Measurements from ENCODE around the gene TMEM214.

The TMEM214 gene

GRCh38 chr2:27086724-27087593, 54.2 kb downstream of the TMEM214 start, which contains the start of gene KHK:
Gene KHK, plus strand, starts transcription at chr2:27086772. Its CDS starts 488 bp downstream, at chr2:27087260.
- no peak for DNase-seq

- no peak for DNase-seq
Measured at GRCh38 chr2:27087823-27088410, 55.2 kb downstream of the TMEM214 start.

- DNase-seq, result no peak
Measured at GRCh38 chr2:27088634-27089033, 55.9 kb downstream of the TMEM214 start.

GRCh38 chr2:27089111-27089954, 56.6 kb downstream of the TMEM214 start:
- DNase-seq, result no peak

Measured in CD4-positive, alpha-beta T cell treated with Interleukin-17A for 4 hours (primary cell).